Suprapubic skin (tissue), 4 donors: ENCODE results near the gene EYS. TPM values are rescaled to one million over a fixed set of nuclear protein-coding genes. Genes with fewer than 3 reads are reported as not detected.

Experiments
- DNase-seq, 2 donors: peaks; one replicate each; pipeline ENCODE4 v3.0.0-alpha.2; 2019; ENCODE audit warnings: low spot score in 2 of 2
- H3K27ac ChIP-seq: fragments of 200-600 bp; sonication (generic); one replicate; pipeline ENCODE4 v1.5.1; 2019
- H3K27me3 ChIP-seq: fragments of 200-600 bp; sonication (generic); one replicate; pipeline ENCODE4 v1.5.1; 2019
- H3K36me3 ChIP-seq: fragments of 200-600 bp; sonication (generic); one replicate; pipeline ENCODE4 v1.5.1; 2019
- H3K4me1 ChIP-seq: fragments of 200-600 bp; sonication (generic); one replicate; pipeline ENCODE4 v1.5.1; 2019
- H3K4me3 ChIP-seq: fragments of 200-600 bp; sonication (generic); one replicate; pipeline ENCODE4 v1.5.1; 2019; ENCODE audit warnings: mild to moderate bottlenecking
- H3K9me3 ChIP-seq: fragments of 200-600 bp; sonication (generic); one replicate; pipeline ENCODE4 v1.5.1; 2019
- EP300 ChIP-seq: sonication (generic); formaldehyde crosslinking; IDR thresholded peaks from one replicate; pipeline ENCODE4 v1.6.1; 2017; ENCODE audit warnings: antibody characterized with exemption
- POLR2A ChIP-seq, 2 donors: fragments of 450-650 bp; IDR thresholded peaks; one replicate each; pipeline ENCODE4 v1.6.1; 2017; ENCODE audit warnings: antibody characterized with exemption in 2 of 2, mild to moderate bottlenecking in 2 of 2, moderate library complexity in 2 of 2
- POLR2AphosphoS5 ChIP-seq, 3 donors: sonication (generic); formaldehyde crosslinking; IDR thresholded peaks; one replicate each; pipeline ENCODE4 v1.6.1; 2017; ENCODE audit warnings: antibody characterized with exemption in 3 of 3
- WGBS: methylation state at CpG from one replicate; pipeline ENCODE4 v1.1.5; 2018; 5-methylcytosine and 5-hydroxymethylcytosine counted together
- total RNA-seq, 4 donors: library from RNA; depleted of rRNA; stranded (reverse); fragments of >200 nt; gene quantifications; one replicate each; pipeline ENCODE4 v1.1.0, GENCODE V29; 2016
- TF ChIP-seq, protein P1 (sequence below), 2 donors: fragments of 200-600 bp in 1 of 2; fragments of 450-650 bp in 1 of 2; sonication (generic) in 1 of 2; IDR thresholded peaks; one replicate each; pipeline ENCODE4 v1.5.1; 2016 to 2019; ENCODE audit warnings: antibody characterized with exemption in 2 of 2, mild to moderate bottlenecking in 1 of 2, moderate library complexity in 1 of 2

EYS gene
- total RNA-seq, 4 donors from 2014 or later = not detected

DNA sequence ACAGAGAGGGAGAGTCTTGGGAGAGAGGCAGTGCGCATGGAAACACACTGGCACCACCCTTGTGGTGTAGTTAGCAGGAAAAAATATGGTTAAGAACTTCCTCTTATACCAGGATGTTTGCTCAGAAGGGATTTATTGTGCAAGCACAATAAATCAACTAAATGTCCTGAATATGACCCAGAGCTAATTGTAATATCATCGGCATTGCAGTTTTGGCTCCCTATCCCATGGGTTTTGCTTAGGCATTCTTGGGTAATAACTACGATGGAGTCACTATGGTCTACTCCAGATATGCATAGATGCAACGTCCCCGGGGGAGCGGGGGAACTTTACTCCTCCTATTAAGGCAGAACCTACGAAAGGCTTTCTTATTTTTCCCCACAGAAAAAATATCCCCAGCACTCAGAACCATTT is 751.6 kb downstream of the EYS start:
- Histone ChIP-seq H3K27ac (no peak overlapping the region), H3K36me3 (no peaks in the 10 kb centered on the region), H3K27me3 (no peaks in the 10 kb centered on the region), H3K4me1 (no peaks in the 10 kb centered on the region), H3K9me3 (no peaks in the 10 kb centered on the region), H3K4me3 (no peak overlapping the region)
- DNase-seq = no peak
- 78% methylated on average over 7 of the region's 7 CpGs for WGBS
- TF ChIP-seq, protein P1, sequence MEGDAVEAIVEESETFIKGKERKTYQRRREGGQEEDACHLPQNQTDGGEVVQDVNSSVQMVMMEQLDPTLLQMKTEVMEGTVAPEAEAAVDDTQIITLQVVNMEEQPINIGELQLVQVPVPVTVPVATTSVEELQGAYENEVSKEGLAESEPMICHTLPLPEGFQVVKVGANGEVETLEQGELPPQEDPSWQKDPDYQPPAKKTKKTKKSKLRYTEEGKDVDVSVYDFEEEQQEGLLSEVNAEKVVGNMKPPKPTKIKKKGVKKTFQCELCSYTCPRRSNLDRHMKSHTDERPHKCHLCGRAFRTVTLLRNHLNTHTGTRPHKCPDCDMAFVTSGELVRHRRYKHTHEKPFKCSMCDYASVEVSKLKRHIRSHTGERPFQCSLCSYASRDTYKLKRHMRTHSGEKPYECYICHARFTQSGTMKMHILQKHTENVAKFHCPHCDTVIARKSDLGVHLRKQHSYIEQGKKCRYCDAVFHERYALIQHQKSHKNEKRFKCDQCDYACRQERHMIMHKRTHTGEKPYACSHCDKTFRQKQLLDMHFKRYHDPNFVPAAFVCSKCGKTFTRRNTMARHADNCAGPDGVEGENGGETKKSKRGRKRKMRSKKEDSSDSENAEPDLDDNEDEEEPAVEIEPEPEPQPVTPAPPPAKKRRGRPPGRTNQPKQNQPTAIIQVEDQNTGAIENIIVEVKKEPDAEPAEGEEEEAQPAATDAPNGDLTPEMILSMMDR (IDR thresholded peaks at IDR 0.05) = no peak
- no peak for TF ChIP-seq POLR2A (IDR thresholded peaks at IDR 0.05)
- TF ChIP-seq POLR2AphosphoS5 (IDR thresholded peaks at IDR 0.05) = no peak
- no peak for TF ChIP-seq EP300

DNA sequence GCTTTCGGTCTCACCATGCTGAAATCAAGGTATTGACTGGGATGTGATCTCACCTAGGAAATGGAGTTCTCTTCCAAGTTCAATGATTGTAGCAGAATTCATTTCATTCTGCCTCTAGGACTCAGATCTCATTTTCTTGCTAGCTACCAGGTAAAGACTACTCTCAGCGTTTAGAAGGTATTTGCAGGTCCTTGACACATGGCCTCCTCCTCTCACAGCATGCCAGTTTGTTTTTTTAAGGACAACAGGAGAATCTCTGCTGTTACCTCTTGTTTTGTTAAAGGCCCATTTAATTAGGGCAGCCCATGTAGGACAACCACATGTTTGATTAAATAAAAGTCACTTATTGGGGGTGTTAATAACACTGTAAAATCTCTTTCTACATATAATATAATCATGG is 757.8 kb downstream of the EYS start:
- no peak overlapping the region for H3K27ac ChIP-seq
- TF ChIP-seq, protein P1 (IDR thresholded peaks at IDR 0.05) = no peak
- no peak for TF ChIP-seq POLR2A (IDR thresholded peaks at IDR 0.05)
- no peak for TF ChIP-seq POLR2AphosphoS5 (IDR thresholded peaks at IDR 0.05)
- TF ChIP-seq EP300 = no peak
- no peaks in the 10 kb centered on the region for H3K4me1 ChIP-seq
- no peaks in the 10 kb centered on the region for H3K9me3 ChIP-seq
- 75% methylated on average over 2 of the region's 2 CpGs for WGBS
- no peaks in the 10 kb centered on the region for H3K36me3 ChIP-seq
- H3K27me3 ChIP-seq = no peaks in the 10 kb centered on the region
- no peak for DNase-seq
- H3K4me3 ChIP-seq = no peak overlapping the region

DNA sequence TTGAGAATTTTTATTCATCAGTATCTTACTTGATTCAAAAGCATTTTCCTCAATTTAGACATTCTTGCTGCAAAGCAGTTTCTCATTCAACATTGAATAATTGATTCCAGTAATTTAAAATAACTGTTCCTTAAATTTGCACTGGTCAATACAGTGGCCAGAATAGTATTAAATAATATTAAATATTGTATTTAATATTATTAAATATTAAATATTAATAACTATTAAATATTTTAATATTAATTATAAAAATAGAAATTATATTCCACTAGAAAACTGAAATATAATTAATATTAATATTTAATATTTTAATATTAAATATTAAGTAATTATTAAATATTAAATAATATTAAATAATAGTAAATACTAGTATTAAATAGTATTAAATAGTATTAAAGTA is 758.8 kb downstream of the EYS start:
- H3K27me3 ChIP-seq = no peaks in the 10 kb centered on the region
- TF ChIP-seq POLR2AphosphoS5 (IDR thresholded peaks at IDR 0.05) = no peak
- no peak for TF ChIP-seq POLR2A (IDR thresholded peaks at IDR 0.05)
- TF ChIP-seq, protein P1 (IDR thresholded peaks at IDR 0.05) = no peak
- TF ChIP-seq EP300 = no peak
- DNase-seq = no peak
- H3K4me3 ChIP-seq = no peak overlapping the region
- no peaks in the 10 kb centered on the region for H3K4me1 ChIP-seq
- H3K27ac ChIP-seq = no peak overlapping the region
- H3K9me3 ChIP-seq = no peaks in the 10 kb centered on the region
- H3K36me3 ChIP-seq = no peaks in the 10 kb centered on the region

DNA sequence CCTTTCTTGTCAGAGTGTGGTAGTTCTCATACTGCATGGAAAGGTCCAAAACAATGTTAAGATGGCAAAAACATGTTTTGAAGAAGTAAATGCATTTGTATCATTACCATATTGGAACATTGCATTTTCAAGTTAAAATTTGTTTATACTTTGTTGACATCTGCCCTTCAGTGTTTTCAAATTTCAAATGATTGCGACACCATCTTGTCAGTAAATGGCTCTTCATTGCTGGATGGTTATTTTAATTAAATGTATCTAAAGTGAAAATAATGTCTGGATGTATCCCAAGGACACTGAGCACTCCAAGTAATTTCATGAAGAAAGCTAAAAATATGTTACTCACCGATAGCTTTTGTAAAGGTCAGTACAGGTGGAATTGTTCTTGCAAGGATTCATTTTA is 761.6 kb downstream of the EYS start:
- WGBS = 83% methylated on average over 2 of the region's 2 CpGs
- Histone ChIP-seq H3K36me3 (no peaks in the 10 kb centered on the region), H3K27me3 (no peaks in the 10 kb centered on the region), H3K4me1 (no peaks in the 10 kb centered on the region), H3K4me3 (no peak overlapping the region), H3K9me3 (no peaks in the 10 kb centered on the region), H3K27ac (no peak overlapping the region)
- no peak for DNase-seq
- TF ChIP-seq POLR2A (IDR thresholded peaks at IDR 0.05) = no peak
- TF ChIP-seq, protein P1 (IDR thresholded peaks at IDR 0.05) = no peak
- TF ChIP-seq POLR2AphosphoS5 (IDR thresholded peaks at IDR 0.05) = no peak
- TF ChIP-seq EP300 = no peak

DNA sequence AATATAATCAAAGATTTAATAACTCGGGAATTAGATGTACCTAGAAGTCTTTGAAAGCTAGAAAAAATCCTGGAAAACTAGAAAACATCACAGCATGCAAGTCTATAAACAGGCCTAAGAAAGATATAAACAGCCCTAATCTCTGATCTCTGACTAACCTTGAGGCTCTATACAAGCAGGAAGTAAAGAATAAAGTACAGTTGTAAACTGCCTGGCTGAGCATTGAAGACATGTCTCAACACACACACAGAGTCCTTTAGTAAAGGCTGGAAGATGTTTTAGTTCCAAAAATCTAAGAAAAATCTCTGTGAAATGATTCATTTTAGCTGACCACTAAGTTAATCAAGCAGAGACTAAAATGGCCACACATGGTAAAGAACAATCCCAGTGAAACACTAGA is 774.5 kb downstream of the EYS start:
- Histone ChIP-seq H3K36me3 (no peaks in the 10 kb centered on the region), H3K4me3 (no peak overlapping the region), H3K4me1 (no peaks in the 10 kb centered on the region), H3K27me3 (no peaks in the 10 kb centered on the region), H3K27ac (no peak overlapping the region), H3K9me3 (no peaks in the 10 kb centered on the region)
- 58% methylated on average over 1 of the region's 1 CpG for WGBS
- DNase-seq = no peak
- TF ChIP-seq, protein P1 (IDR thresholded peaks at IDR 0.05) = no peak
